ENCODE data around the gene BCOR. TPM values are rescaled to one million over a fixed set of nuclear protein-coding genes. Genes with fewer than 3 reads are reported as not detected.

Gene BCOR
- total RNA-seq, 2 donors from 2014 or later: 24.7 to 29.1 TPM

DNA sequence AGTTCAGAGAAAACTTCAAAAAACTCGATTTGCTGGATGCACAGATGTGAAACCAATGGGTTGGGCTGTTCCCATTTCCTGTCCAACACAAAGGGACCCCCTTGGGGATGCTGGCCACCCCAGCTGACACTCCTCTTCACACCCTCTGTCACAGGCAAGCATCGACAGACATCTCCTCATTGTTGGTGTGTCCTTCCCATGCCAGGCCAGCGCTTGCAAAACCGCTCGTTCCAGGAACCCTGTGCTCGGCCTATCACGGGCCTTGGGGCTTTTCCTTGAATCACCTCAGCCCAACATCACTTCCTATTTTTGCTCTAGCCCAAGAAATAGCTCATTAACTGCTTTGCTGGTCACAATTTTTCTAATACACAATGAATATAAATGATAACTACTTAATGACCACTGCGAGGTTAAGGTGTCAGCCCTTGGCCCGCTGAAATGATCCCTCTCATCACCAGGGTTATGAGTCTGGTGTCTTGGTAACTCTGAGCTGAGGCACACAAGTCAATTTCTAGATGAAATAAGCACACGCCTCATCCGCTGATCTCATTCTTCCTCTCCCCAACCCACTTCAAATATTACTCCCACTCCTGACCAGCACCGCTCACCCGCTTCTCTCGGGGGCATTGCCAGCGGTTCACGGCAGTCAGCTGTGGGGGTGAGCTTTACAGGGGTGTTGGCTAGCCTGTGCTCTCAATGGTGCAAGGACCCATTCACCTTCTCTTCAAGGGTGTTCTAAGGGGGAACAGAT is 32.3 kb downstream of the BCOR start:
- no peaks in the 10 kb centered on the region for H3K9me3 ChIP-seq (ENCODE audit: control insufficient read depth, low read length, poor library complexity, severe bottlenecking)
- Mint-ChIP-seq H3K27me3 (no peaks in the 10 kb centered on the region), H3K36me3 (ENCODE audit: low read depth) (peaks cover 2% of the 10 kb centered on the region), H3K4me3 (peak overlapping the region; percentile 36), H3K27ac (peak overlapping the region; percentile 88), H3K4me1 (peaks cover 33% of the 10 kb centered on the region)
- no peak for DNase-seq
- ATAC-seq: peak; percentile 27

DNA sequence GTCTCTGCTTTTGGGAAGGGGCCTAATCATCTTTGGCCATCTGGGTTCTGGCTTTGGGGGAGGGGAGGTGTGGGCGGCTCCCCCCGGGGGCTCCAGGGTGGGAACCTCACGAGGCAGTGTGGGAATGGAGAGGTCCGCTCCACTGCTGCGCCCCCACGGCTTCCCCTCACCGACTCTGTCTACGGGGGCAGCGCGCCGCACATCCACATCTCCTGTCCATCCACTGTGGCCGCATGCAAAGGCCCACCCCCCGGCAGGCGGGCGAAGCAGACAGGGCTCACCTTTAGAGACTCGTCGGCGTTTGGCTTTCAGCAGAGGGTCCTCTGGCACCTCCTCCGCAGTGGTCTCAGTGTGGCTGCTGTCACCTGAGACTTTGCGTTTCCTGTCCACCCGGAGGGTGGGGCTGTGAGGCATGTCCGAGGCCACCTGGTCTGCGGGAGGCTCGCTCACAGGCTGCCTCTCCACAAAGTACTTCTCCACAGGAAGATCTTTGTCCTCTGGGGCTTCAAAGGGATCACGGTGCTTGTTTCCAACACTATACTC is 33.6 kb downstream of the BCOR start:
- Mint-ChIP-seq H3K4me3 (no peak overlapping the region), H3K27ac (peak overlapping the region; percentile 79), H3K36me3 (ENCODE audit: low read depth) (peaks cover 2% of the 10 kb centered on the region), H3K27me3 (no peaks in the 10 kb centered on the region), H3K4me1 (peaks cover 32% of the 10 kb centered on the region)
- DNase-seq (no peak), ATAC-seq (no peak)
- H3K9me3 ChIP-seq (ENCODE audit: control insufficient read depth, low read length, poor library complexity, severe bottlenecking): no peaks in the 10 kb centered on the region

DNA sequence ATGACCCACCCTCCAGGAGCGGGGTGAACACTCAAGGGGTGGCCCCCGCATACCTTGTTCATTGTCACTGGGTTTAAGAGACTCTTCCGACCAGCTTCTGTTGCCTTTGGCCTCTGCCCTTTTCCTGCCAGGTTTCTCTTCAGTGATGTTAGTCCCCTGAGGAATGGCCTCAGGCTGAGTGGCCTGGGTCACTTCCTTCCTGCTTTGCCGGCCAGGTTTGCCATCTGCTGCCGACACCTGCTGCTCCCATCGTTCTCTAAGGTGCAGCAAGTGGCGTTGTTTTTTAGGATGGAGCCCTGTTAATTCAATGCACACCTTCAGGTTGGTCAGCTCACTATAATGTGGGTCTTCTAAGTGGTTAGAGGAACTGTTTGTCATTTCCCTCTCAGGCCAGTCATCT is 34.2 kb downstream of the BCOR start:
- peak overlapping the region; percentile 79 for H3K27ac Mint-ChIP-seq
- H3K4me3 Mint-ChIP-seq: no peak overlapping the region
- no peaks in the 10 kb centered on the region for H3K9me3 ChIP-seq (ENCODE audit: control insufficient read depth, low read length, poor library complexity, severe bottlenecking)
- peaks cover 27% of the 10 kb centered on the region for H3K4me1 Mint-ChIP-seq
- no peaks in the 10 kb centered on the region for H3K27me3 Mint-ChIP-seq
- H3K36me3 Mint-ChIP-seq (ENCODE audit: low read depth): peaks cover 2% of the 10 kb centered on the region
- ATAC-seq: no peak
- no peak for DNase-seq

DNA sequence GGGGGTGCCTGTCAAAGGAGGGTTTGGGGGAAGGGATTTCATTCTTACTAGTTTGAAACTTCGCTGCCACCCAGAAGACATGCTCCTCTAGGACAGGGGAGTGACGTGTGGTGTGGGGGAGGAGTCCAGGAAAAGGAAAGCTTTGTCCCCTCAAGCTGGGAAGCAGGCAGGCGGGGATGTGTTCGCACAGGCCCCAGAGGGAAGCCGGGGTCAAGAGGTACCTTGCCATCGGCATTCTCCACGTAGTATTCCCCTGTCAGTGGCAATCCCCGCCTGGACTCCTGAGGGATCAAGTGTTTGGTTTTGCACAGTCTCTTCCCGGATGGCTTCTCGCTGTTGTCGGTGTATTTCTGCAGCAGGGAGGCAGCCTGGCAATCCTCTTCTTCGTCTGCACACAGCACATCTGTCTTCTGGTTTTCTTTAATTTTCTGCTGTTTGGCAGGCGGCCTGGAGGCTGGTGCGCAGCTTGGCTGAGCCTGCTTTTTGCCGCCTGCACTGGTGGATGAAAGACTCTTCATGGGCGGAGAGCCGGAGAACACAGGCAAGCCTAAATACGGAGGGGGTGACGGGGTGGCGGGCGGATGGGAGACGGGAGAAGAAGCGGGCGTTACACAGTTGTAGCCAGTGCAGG is 35.1 kb downstream of the BCOR start:
- H3K4me1 Mint-ChIP-seq: peaks cover 20% of the 10 kb centered on the region
- no peaks in the 10 kb centered on the region for H3K9me3 ChIP-seq (ENCODE audit: control insufficient read depth, low read length, poor library complexity, severe bottlenecking)
- H3K27ac Mint-ChIP-seq: peak overlapping the region; percentile 8
- DNase-seq: no peak
- no peak for ATAC-seq
- H3K36me3 Mint-ChIP-seq (ENCODE audit: low read depth): peaks cover 2% of the 10 kb centered on the region
- H3K27me3 Mint-ChIP-seq: no peaks in the 10 kb centered on the region
- no peak overlapping the region for H3K4me3 Mint-ChIP-seq

DNA sequence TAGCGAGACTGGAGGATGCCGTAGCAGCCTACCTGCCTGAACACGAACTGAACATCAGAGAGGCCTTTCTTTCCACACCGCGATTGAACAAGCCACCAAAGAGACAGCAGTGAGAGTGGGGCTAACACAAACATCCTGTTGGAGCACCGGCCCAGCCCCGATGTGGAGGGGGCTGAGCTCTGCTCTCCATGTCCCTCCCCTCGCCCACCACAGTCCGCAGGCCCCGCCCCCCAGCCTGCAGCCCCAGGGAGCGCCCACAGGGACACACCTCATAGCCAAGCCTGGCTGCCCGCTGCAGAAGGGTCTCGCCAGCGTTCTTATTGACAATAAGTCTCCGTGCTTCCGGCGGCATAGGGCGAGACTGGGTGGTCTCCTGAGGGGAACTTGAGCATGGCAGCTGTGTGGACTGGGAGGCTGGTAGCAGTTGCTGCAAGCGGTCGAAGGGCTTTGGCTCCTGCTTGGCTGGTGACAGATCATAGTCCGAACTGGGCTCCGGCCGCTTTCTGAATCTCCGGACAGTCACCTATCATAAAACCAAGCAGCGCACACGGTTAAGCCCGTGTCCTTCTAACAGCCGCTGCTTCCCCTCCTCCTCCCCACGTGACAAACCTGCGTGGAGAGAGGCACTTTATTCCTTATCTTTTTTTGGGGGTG is 35.8 kb downstream of the BCOR start:
- H3K4me1 Mint-ChIP-seq: peaks cover 16% of the 10 kb centered on the region
- no peaks in the 10 kb centered on the region for H3K27me3 Mint-ChIP-seq
- H3K9me3 ChIP-seq (ENCODE audit: control insufficient read depth, low read length, poor library complexity, severe bottlenecking): no peaks in the 10 kb centered on the region
- no peak overlapping the region for H3K4me3 Mint-ChIP-seq
- H3K27ac Mint-ChIP-seq: peak overlapping the region; percentile 8
- DNase-seq (no peak), ATAC-seq (no peak)
- peaks cover 2% of the 10 kb centered on the region for H3K36me3 Mint-ChIP-seq (ENCODE audit: low read depth)

DNA sequence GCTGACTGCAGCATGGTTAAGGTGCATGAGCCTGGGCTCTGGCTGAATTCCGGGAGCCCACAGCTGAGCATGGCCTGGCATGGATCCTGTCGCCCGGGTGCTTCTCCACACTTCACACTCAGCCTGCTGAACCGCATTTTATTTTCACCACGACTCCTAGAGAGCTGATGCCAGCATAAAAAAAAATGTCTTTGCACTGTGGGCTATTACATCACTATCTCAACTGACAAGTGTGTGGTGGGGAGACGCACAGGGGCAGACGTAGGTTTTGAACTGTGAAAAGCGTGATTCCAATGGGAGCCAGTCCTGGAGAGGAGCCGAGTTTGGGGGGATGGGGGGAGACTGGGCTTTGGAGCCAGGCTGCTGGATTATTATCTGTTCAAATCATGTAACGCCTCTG is 36.8 kb downstream of the BCOR start:
- Mint-ChIP-seq H3K27me3 (no peaks in the 10 kb centered on the region), H3K4me3 (no peak overlapping the region), H3K27ac (no peak overlapping the region), H3K4me1 (peaks cover 13% of the 10 kb centered on the region), H3K36me3 (ENCODE audit: low read depth) (peaks cover 2% of the 10 kb centered on the region)
- ATAC-seq (no peak), DNase-seq (no peak)
- no peaks in the 10 kb centered on the region for H3K9me3 ChIP-seq (ENCODE audit: control insufficient read depth, low read length, poor library complexity, severe bottlenecking)

DNA sequence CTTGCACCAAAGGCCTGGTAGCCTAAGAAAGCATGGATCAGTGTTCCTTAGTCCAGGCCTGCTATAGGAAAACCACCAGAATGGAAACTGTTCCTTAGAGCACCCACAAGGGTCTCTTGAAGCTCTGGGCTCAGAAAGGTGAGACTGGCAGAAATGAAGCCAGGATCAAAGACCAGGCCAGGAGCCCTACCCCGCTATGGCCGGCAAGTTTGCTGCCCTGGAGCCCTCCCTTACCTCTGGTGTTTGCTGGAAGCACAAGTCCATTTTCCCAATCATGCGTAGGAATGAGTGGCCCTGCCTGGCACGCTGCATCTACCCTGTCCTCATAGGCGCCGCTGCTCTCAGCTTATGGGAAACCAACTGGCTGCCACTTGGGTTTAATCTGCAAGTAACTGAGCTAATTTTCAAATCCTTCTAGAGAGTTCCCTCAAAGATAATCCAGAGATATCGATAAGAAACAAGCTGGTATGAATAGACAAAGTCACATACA is 37.4 kb downstream of the BCOR start:
- H3K9me3 ChIP-seq (ENCODE audit: control insufficient read depth, low read length, poor library complexity, severe bottlenecking): no peaks in the 10 kb centered on the region
- H3K4me3 Mint-ChIP-seq: no peak overlapping the region
- no peak overlapping the region for H3K27ac Mint-ChIP-seq
- H3K36me3 Mint-ChIP-seq (ENCODE audit: low read depth): peaks cover 2% of the 10 kb centered on the region
- H3K4me1 Mint-ChIP-seq: peaks cover 7% of the 10 kb centered on the region
- H3K27me3 Mint-ChIP-seq: no peaks in the 10 kb centered on the region
- ATAC-seq: no peak
- no peak for DNase-seq

DNA sequence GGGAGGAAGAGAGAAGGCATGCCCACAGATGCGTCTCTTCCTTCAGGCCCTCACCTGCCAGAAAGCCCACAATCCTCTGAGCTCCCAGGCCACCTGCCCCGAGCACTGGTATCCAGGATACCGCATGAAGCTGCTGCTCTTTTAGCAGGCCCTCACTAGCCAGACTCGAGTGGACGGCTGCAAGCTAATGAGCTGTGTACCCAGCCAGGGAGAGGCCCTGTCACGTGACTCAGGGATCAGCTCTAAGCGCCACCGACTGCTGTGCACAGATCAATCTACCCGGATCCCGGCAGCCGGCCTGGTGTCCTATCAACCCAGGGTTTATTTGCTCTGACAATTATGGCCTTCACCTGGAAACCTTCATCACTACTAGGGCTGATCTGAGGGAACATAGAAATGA is 39.0 kb downstream of the BCOR start:
- no peak overlapping the region for H3K27ac Mint-ChIP-seq
- H3K4me3 Mint-ChIP-seq: no peak overlapping the region
- H3K27me3 Mint-ChIP-seq: no peaks in the 10 kb centered on the region
- ATAC-seq: no peak
- no peak for DNase-seq
- no peaks in the 10 kb centered on the region for H3K9me3 ChIP-seq (ENCODE audit: control insufficient read depth, low read length, poor library complexity, severe bottlenecking)
- peaks cover 6% of the 10 kb centered on the region for H3K4me1 Mint-ChIP-seq
- peaks cover 2% of the 10 kb centered on the region for H3K36me3 Mint-ChIP-seq (ENCODE audit: low read depth)

DNA sequence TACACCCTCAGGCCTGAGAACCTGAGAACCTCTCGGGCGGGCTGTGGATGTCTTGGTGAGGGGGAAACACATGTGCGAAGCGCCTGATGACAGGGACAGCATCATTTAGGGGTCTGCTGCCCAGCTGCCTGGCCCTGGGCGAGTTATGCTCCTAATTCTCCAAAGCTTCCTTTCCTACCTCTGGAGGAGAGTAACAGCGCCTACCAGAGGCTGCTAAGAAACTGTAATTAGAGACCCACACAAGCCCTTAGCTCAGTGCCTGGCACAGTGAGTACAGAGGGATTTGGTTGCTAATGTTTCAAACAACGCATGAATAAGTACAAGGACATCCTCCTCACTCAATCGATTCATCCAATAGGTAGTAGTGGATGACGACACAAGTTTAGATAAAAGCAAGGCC is 40.4 kb downstream of the BCOR start:
- no peak overlapping the region for H3K4me3 Mint-ChIP-seq
- no peaks in the 10 kb centered on the region for H3K9me3 ChIP-seq (ENCODE audit: control insufficient read depth, low read length, poor library complexity, severe bottlenecking)
- H3K4me1 Mint-ChIP-seq: no peaks in the 10 kb centered on the region
- ATAC-seq: no peak
- peaks cover 5% of the 10 kb centered on the region for H3K36me3 Mint-ChIP-seq (ENCODE audit: low read depth)
- DNase-seq: no peak
- no peak overlapping the region for H3K27ac Mint-ChIP-seq
- no peaks in the 10 kb centered on the region for H3K27me3 Mint-ChIP-seq

DNA sequence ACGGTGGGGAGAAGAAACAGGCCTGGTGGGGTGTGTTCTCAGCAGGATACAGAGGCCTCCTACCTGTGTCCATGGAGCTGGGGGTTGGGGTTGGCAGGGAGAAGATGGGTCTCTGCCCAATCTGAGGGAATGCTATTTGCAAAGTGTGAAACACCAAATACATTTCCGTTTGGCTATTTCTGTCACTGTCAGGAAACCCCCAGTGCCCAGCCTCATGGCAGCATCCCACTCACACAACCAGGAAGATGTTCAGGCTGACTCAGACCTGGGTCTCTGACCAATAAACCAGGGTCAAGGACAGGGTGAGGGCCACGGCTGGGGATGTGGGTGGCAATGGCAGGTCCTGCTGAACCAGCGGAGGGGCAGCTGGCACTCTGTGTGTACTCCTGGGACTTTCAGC is 41.3 kb downstream of the BCOR start:
- Mint-ChIP-seq H3K27me3 (no peaks in the 10 kb centered on the region), H3K4me3 (no peak overlapping the region), H3K36me3 (ENCODE audit: low read depth) (peaks cover 5% of the 10 kb centered on the region), H3K4me1 (no peaks in the 10 kb centered on the region), H3K27ac (no peak overlapping the region)
- no peaks in the 10 kb centered on the region for H3K9me3 ChIP-seq (ENCODE audit: control insufficient read depth, low read length, poor library complexity, severe bottlenecking)
- ATAC-seq (no peak), DNase-seq (no peak)

DNA sequence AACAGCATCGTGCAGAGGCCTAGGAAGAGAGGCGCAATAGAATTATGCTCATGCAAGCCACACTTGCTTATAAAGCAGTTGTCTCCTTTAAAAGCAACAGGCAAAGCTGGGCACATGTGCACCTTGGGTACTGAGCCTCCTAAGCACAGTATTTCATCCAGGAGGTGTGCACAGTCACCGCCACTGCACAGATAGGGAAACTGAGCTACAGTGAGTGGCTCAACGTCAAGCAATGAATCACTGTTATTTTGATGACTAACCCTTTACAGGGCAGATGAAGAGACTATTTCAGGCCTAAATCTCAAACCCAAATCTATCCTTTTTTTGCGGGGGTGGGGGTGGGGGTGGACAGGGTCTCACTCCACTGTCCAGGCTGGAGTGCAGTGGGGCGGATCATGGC is 42.3 kb downstream of the BCOR start:
- Mint-ChIP-seq H3K36me3 (ENCODE audit: low read depth) (peaks cover 5% of the 10 kb centered on the region), H3K4me3 (no peak overlapping the region), H3K4me1 (no peaks in the 10 kb centered on the region), H3K27me3 (no peaks in the 10 kb centered on the region), H3K27ac (no peak overlapping the region)
- no peaks in the 10 kb centered on the region for H3K9me3 ChIP-seq (ENCODE audit: control insufficient read depth, low read length, poor library complexity, severe bottlenecking)
- ATAC-seq: no peak
- DNase-seq: no peak

DNA sequence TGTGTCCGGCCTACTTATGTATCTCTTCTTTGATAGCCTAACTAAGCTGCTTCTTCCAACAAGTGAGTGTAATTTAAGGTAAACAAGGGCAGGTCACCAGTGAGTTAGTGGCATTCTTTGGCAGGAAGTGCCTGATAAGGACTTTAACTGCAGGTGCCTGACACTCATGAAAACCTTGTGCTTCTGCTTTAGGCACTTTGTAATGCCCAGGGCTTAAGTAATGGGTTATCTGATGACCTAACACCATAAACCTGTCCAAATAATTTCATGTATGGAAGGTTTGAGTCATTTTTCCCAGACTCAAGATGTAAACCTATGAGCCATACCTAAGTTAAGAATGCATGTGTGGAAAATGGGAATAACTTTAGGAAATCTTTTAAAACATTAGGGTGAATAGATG is 43.0 kb downstream of the BCOR start:
- Mint-ChIP-seq H3K27ac (no peak overlapping the region), H3K4me3 (no peak overlapping the region), H3K36me3 (ENCODE audit: low read depth) (peaks cover 5% of the 10 kb centered on the region), H3K27me3 (no peaks in the 10 kb centered on the region), H3K4me1 (no peaks in the 10 kb centered on the region)
- DNase-seq (no peak), ATAC-seq (no peak)
- H3K9me3 ChIP-seq (ENCODE audit: control insufficient read depth, low read length, poor library complexity, severe bottlenecking): no peaks in the 10 kb centered on the region

DNA sequence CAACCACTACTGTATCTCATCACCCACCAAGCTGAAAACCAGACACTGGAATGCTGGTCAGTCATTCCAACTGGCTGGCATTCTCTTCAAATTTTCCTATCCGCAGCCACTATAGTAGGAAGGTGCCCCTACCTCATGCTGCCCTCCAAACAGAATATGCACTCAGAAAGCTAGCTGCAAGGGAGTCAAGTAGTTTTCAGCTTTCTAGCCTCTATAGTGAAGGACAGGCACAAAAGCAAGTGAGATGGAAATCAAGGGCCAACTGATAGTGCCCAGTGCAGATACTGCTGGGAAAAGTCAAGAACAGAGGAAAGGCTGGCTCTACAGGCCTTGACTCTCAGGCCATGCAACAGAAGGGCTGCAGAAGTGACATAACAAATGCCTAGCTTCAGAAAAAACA is 47.2 kb downstream of the BCOR start:
- DNase-seq (no peak), ATAC-seq (no peak)
- peaks cover 10% of the 10 kb centered on the region for H3K36me3 Mint-ChIP-seq (ENCODE audit: low read depth)
- no peaks in the 10 kb centered on the region for H3K4me1 Mint-ChIP-seq
- H3K9me3 ChIP-seq (ENCODE audit: control insufficient read depth, low read length, poor library complexity, severe bottlenecking): no peaks in the 10 kb centered on the region
- no peak overlapping the region for H3K4me3 Mint-ChIP-seq
- no peaks in the 10 kb centered on the region for H3K27me3 Mint-ChIP-seq
- H3K27ac Mint-ChIP-seq: no peak overlapping the region
